Right renal pelvis (tissue), 4 donors: ENCODE results near the gene TCL1B. TPM values are rescaled to one million over a fixed set of nuclear protein-coding genes. Genes with fewer than 3 reads are reported as not detected.
"Not testable (repeated sequence)": the region's sequence is repeated elsewhere in the genome, so short reads cannot be mapped to it uniquely, and the experiment has no call there.

Source experiments
- DNase-seq, 4 donors: peaks; one replicate each; pipeline ENCODE4 v3.0.0-alpha.2; 2013; ENCODE audit warnings: low read depth in 4 of 4, low spot score in 3 of 4, missing footprints in 1 of 4
- polyA plus RNA-seq, 4 donors: library from polyadenylated mRNA; unstranded; fragments of 120-200 nt; gene quantifications; one replicate each; pipeline ENCODE4 v1.2.1, GENCODE V29; 2013; ENCODE audit not compliant: insufficient read length in 4 of 4

The TCL1B gene
- polyA plus RNA-seq, 4 donors = 0.43 to 1.4 (median 0.50) TPM; not detected in 1

DNA sequence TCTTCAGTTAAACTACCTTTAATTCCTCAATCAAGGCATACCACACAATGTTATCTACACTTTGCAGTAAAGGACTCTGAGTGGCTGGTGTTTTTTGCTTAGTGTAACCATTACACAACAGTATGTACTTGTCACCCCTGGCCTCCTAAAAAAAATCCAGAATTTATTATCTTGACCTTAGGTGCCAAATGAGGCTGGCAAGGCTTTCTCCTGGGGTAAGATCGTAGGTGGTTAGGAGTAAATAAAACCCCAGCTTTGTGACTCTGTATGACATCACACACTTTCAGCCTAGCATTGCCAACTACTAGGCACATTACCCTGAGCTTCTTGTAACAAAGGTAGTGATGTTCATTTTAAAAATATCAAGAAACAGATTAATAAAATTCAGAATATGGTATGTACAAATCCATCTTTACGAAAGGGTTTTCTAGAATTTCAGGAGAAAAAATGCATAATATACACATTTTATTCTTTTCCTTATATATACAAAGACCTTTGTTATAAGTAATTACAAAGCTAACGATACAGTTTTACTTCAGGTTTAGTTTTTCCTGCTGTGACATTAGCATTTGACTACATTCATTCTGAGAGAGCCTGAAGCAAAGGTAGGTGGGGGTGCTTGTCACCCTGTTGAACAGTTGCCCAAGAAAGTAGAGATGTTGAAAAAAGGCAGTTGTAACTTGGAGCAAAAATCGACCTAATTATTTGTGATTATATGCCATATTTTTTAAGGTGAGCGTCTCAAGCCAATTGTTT, 14.2 kb downstream of the TCL1B start:
- DNase-seq = no peak

- DNase-seq = peak; percentile 29 to 51 (median 44)
Observed at GRCh38 chr14:95701846-95702221, 15.6 kb downstream of the TCL1B start.

GRCh38 chr14:95703341-95703740, 17.1 kb downstream of the TCL1B start:
- DNase-seq = no peak

- DNase-seq = no peak
Observed at GRCh38 chr14:95703805-95704204, 17.6 kb downstream of the TCL1B start.

- no peak for DNase-seq
Observed at GRCh38 chr14:95705518-95705917, 19.3 kb downstream of the TCL1B start.

DNA sequence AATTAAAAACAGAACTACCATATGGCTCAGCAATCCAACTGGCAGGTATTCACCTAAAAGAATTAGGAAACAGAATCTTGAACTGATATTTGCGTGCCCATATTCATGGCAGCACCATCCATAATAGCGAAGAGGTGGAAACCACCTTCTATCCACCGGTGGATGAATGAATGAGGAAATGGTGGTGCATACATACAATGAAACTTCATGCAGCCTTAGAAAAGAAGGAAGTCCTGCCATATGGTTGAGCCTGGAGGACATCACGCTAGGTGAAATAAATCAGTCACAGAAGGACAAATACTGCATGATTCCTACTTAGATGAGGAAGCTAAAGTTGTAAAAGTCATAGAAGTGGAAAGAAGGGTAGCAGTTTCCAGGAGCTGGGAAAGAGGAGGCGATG, 21.1 kb downstream of the TCL1B start:
- no peak for DNase-seq

- DNase-seq = no peak
Observed at GRCh38 chr14:95710106-95710505, 23.9 kb downstream of the TCL1B start.

- DNase-seq = no peak
Observed at GRCh38 chr14:95711476-95712176, 25.4 kb downstream of the TCL1B start.

- no peak for DNase-seq
Observed at GRCh38 chr14:95712398-95712797, 26.2 kb downstream of the TCL1B start.

GRCh38 chr14:95713596-95714371, 27.6 kb downstream of the TCL1B start, which contains the start of gene TCL1A:
Gene TCL1A (minus strand): TSS chr14:95714125. CDS start chr14:95714066, 59 bp downstream.
- no peak for DNase-seq

- DNase-seq = no peak
Observed at GRCh38 chr14:95722525-95723190, 36.4 kb downstream of the TCL1B start.

GRCh38 chr14:95725685-95726336, 39.6 kb downstream of the TCL1B start:
- no peak for DNase-seq

DNA sequence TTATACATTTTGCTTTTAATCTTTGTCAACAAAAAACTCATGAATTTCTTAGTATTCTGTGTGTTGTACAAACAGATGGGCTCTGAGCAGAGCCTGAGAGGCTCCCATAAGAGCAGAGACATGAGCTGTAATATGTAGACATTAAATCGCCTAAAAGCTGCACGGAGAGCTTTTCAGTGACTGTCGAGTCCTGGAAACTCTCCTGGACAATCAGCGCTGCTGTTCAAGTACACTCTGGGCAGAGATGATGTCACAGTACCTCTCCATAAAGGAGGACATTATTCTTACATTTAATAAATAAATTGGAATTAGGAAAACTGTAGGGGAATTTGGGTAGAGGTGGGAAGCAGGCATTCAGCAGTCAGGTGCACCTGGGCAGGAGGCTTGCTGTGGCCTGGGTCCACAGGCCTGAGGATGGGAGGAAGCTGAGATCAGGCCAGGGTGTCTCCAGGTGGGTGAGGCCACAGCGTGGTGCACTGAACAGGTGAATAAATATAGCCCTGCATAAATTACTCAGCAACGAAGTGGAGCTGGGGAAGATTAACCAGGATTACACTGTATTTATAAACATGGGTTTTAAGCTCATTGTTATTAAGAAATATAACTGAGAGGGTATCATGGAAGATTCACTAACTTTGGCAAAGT, 41.0 kb downstream of the TCL1B start:
- no peak for DNase-seq

DNA sequence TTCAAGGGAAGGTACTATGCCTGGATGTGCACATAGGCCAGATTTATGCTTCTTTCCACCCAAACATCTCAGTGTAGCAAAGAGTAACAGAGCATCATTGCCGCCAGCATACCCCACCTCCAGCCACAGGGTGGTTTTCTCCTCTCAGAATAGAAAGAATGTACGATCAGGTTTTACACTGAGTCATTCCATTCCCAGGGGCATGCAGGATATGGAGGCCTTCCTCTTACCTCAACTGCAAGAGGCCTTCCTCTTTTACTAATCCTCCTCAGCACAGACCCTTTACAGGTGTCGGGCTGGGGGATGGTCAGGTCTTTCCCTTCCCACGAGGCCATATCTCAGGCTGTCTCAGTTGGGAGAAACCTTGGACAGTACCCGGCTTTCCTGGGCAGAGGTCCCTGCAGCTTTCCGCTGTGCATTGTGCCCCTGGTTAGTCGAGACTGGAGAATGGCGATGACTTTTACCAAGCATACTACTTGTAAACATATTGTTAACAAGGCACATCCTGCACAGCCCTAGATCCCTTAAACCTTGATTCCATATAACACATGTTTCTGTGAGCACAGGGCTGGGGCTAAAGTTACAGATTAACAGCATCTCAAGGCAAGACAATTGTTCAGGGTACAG, 43.3 kb downstream of the TCL1B start:
- not testable (repeated sequence) for DNase-seq

- no peak for DNase-seq
Observed at GRCh38 chr14:95730126-95730525, 43.9 kb downstream of the TCL1B start.

DNA sequence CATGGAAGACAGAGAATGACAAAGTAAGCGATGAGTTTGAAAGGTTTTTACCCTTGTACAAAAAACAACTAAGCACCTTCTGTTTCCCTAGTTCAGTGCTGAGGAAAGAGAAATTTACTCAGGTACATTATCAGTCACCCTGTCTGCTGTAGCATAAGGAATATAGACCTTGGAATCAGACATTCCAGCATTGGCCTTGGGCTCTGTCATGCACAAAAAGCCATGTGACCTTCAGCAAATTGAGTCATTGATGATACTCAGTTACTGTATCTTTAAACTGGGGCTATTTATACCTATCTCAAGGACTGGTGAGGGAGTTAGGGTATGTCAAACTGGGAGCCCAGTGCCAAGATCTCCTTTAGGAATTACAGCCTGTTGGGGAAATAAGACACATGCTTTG, 47.0 kb downstream of the TCL1B start:
- DNase-seq = no peak

GRCh38 chr14:95739356-95739755, 53.1 kb downstream of the TCL1B start:
- DNase-seq = no peak

- peak in 1 of 4 donors; percentile 22 for DNase-seq
Observed at GRCh38 chr14:95741038-95741490, 54.8 kb downstream of the TCL1B start.

DNA sequence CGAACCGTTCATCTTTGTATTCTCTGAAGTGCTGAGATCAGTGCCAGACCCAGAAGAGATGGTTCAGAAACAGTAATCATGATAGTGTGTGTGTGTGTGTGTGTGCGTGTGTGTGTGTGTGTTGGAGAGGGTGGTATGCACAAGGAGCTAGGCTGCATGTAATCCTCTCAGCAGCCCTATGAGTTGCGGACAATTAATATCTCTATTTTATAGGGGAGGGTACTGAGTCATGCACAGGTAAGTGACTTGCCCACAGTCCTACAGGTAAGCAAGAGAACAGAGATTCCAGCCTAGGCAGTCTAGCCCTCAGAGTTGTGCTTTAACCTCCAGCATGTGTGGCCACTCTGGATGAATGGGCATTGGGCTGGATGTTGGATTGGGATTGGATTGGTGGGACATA, 55.6 kb downstream of the TCL1B start:
- DNase-seq = no peak
